Left ventricle myocardium inferior (tissue), 1 donor: ENCODE results near the gene TPPP3. TPM values are rescaled to one million over a fixed set of nuclear protein-coding genes. Genes with fewer than 3 reads are reported as not detected.

Source experiments
- DNase-seq: peaks from one replicate; pipeline ENCODE4 v3.0.0-alpha.2; 2020
- H3K27ac ChIP-seq: fragments of 200-600 bp; replicated peaks from 2 replicates; pipeline ENCODE4 v1.8.0; 2021
- H3K27me3 ChIP-seq: fragments of 200-600 bp; 2 replicates; pipeline ENCODE4 v1.8.0; 2021; ENCODE audit warnings: low read depth
- H3K36me3 ChIP-seq: fragments of 200-600 bp; 2 replicates; pipeline ENCODE4 v1.8.0; 2021
- H3K4me1 ChIP-seq: fragments of 200-600 bp; 2 replicates; pipeline ENCODE4 v1.8.0; 2021
- H3K4me3 ChIP-seq: fragments of 200-600 bp; 2 replicates; pipeline ENCODE4 v1.8.0; 2021; ENCODE audit warnings: mild to moderate bottlenecking, moderate library complexity
- H3K9me3 ChIP-seq: fragments of 200-600 bp; replicated peaks from 2 replicates; pipeline ENCODE4 v1.8.0; 2021
- intact Hi-C: fragments of 100-400 bp; cut with micrococcal nuclease; formaldehyde crosslinking; loops from one replicate; pipeline ENCODE4 v1.11.0; 2022
- total RNA-seq: library from RNA; stranded (reverse); fragmentation: NEBNext Ultra II Directional; extraction: Animal tissue kit (Norgen Biotek cat#: 25700); gene quantifications from one replicate; pipeline ENCODE4 v1.2.1, GENCODE V29; 2021
- TF ChIP-seq, protein P1 (sequence below): fragments of 200-600 bp; IDR thresholded peaks from 2 replicates; pipeline ENCODE4 v1.8.0; 2021; ENCODE audit warnings: antibody characterized with exemption, mild to moderate bottlenecking, borderline replicate concordance
- donor health status: DM: no; HTN: yes; CAD: no; lungs with severe emphysema.

Gene TPPP3
- total RNA-seq, 1 donor from 2014 or later, result 15.5 TPM

DNA sequence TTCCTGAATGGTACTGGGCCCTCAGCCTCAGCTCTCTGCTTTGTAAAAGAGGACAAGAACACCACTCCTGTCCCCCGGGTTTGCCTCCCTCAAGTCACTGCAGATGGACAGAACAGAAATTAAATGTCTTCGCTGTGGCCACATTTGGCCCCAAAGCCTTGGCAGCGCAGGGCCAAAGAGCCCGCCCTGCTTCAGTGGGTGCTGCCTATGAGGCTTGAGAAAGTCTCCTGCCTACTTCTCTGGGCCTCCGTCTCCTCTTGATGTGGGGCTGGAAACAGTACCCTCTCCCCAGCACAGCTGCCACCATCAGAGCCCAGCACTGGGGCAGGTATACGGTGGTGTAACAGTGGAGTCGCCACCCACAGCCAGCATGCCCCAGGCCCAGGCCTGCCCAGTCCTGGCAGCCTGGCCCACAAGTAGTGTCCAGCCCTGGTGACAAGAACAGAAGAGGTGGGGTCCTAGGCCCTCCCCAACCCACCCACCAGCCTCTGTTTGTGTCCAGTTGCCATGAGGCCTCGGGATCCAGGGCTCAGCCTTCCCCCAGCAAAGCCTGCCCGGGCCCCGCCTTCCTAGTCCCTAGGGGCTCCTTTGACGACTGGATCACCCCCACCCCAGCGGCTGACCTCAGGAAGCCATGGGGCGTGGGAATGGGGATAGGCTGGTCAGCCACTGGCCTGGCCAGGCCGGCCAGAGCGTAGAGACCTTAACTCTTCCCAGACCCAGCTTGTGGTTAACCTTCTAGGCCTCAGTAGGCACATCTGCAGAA is 3.9 kb upstream of the TPPP3 start:
- H3K27me3 ChIP-seq, result peaks cover 19% of the 10 kb centered on the region
- H3K4me1 ChIP-seq, result peaks cover 72% of the 10 kb centered on the region
- intact Hi-C loops, result no loop called here

GRCh38 chr16:67396159-67397035 is 3.1 kb upstream of the TPPP3 start:
- peak; percentile 79 for DNase-seq
- Histone ChIP-seq H3K27me3 (peaks cover 19% of the 10 kb centered on the region), H3K9me3 (no peaks in the 10 kb centered on the region), H3K27ac (peak overlapping the region; percentile 72), H3K36me3 (no peaks in the 10 kb centered on the region), H3K4me3 (peak overlapping the region; percentile 7), H3K4me1 (peaks cover 80% of the 10 kb centered on the region)
- TF ChIP-seq, protein P1, sequence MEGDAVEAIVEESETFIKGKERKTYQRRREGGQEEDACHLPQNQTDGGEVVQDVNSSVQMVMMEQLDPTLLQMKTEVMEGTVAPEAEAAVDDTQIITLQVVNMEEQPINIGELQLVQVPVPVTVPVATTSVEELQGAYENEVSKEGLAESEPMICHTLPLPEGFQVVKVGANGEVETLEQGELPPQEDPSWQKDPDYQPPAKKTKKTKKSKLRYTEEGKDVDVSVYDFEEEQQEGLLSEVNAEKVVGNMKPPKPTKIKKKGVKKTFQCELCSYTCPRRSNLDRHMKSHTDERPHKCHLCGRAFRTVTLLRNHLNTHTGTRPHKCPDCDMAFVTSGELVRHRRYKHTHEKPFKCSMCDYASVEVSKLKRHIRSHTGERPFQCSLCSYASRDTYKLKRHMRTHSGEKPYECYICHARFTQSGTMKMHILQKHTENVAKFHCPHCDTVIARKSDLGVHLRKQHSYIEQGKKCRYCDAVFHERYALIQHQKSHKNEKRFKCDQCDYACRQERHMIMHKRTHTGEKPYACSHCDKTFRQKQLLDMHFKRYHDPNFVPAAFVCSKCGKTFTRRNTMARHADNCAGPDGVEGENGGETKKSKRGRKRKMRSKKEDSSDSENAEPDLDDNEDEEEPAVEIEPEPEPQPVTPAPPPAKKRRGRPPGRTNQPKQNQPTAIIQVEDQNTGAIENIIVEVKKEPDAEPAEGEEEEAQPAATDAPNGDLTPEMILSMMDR, result no peak
- intact Hi-C loops, result no loop called here

More for the DNA sequence above, 3.9 kb upstream of the TPPP3 start:
- TF ChIP-seq, protein P1, result no peak
- H3K4me3 ChIP-seq, result no peak overlapping the region
- peak overlapping the region; percentile 72 for H3K27ac ChIP-seq
- peak; percentile 78 for DNase-seq
- H3K9me3 ChIP-seq, result no peaks in the 10 kb centered on the region
- H3K36me3 ChIP-seq, result no peaks in the 10 kb centered on the region

GRCh38 chr16:67395458-67396158 is 2.3 kb upstream of the TPPP3 start:
- Histone ChIP-seq H3K9me3 (no peaks in the 10 kb centered on the region), H3K27ac (peak overlapping the region; percentile 72), H3K4me3 (peak overlapping the region; percentile 7), H3K36me3 (no peaks in the 10 kb centered on the region), H3K27me3 (peaks cover 19% of the 10 kb centered on the region), H3K4me1 (peaks cover 85% of the 10 kb centered on the region)
- intact Hi-C loops, result no loop called here
- DNase-seq, result no peak
- TF ChIP-seq, protein P1, result no peak

- DNase-seq, result no peak
- Histone ChIP-seq H3K9me3 (no peaks in the 10 kb centered on the region), H3K4me3 (peak overlapping the region; percentile 66), H3K36me3 (no peaks in the 10 kb centered on the region), H3K4me1 (peaks cover 85% of the 10 kb centered on the region), H3K27me3 (peaks cover 19% of the 10 kb centered on the region), H3K27ac (peak overlapping the region; percentile 72)
- TF ChIP-seq, protein P1, result no peak
- intact Hi-C loops, result no loop called here
Observed at GRCh38 chr16:67395105-67395457, 1.8 kb upstream of the TPPP3 start.
